CD4-positive, alpha-beta T cell treated with Interleukin-15 for 1 hour (primary cell): ENCODE measurements around the gene TNNT2.

ENCODE experiments used
- DNase-seq: peaks from one replicate; pipeline ENCODE4 v3.0.0-alpha.2; 2020

TNNT2 gene

DNA sequence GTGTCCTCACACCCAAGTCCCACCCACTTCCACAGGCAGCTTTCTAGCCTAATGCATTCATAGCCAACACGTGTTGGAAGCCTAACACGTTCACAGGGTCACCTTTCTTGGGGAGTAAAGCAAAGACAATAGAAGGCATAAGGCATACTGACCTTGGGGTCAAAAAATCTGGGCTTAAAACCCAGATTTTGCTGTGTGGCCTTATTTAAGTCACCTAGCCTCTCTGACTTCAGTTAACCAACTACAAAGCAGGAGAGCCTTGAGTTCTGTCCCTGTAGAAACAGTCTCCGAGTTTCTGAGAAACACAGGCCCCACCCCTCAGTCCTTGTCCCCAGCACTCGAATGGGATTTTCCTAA lies 1.4 kb downstream of the TNNT2 start:
- no peak for DNase-seq

DNA sequence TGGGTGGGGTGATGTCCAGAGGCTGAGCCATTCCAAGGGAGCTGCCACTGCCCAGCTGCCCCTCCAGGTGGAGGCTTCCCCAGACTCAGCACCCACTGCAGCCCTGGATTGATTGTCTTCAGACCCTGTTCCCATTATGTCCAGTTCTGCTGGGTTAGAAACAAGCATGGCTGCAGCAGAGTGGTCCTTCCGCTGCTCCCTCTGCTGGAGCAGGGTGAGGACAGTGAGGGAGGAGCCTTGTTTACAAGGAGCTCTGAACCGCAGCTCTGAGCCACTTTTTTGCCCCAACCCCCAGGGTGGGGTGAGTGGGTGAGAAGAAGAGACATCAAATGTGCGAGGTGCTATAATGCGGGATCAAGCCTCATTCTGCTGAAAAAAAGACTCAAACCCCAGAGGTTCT lies 2.3 kb downstream of the TNNT2 start:
- DNase-seq = no peak

DNA sequence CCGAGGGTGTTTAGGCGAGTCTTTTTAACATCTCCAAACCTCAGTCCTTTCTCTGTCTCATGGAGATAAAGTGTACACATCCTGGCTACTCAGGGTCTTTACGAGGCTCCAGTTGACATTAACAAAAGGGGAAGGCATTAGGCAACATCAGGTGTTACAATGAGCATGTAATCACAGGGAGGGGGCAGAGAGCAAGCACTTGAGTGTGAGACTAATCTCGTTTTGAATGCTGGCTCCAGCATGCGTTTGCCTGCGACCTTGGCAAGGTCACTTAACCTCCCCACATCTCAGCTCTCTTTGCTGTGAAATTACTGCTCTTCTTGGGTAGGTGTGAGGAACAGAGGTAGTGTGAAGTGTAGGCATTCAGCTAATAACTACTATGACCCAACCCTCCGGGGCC lies 3.1 kb downstream of the TNNT2 start:
- no peak for DNase-seq

DNA sequence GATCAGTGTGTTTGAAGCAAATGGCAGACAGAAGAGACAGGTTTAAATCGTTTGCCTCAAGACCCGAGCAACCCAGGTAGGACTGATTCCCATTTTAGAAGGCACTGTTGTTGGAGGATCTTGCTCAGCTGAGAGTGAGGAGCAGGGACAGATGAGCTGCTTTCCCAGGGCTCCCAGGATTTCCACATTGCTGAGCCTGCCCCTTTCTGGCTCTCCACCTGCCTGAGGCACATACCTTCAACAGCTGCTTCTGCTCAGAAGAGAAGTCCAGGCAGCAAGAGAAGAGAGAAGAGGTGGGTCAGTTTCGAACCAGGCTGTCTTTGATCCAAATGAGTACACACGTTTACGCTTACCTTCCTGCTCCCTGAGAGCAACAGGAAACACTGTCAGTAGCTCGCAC lies 5.7 kb downstream of the TNNT2 start:
- no peak for DNase-seq

- DNase-seq = no peak
These were observed 6.2 kb downstream of the TNNT2 start for GRCh38 chr1:201371276-201371675.

DNA sequence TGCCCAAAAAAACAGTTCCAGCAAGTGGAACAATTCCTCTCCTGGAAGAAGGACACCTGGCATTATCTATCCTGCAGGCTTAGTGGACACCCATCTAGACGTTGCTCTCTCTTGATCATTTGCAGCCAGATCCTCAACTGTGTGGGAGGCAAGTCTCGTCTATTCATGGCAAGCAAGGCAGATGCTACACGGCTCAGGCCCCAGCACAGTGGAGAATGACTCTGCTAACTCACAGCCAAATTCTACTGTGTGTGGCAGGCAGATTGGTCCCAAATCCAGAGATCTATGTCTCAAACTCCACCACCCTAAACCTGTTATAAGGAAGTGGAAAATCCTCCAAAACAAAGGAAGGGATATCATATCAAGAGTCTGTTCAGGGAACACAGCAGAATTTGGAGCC lies 7.0 kb downstream of the TNNT2 start:
- no peak for DNase-seq

- DNase-seq = no peak
These were observed 8.3 kb downstream of the TNNT2 start for GRCh38 chr1:201369209-201369608.

DNA sequence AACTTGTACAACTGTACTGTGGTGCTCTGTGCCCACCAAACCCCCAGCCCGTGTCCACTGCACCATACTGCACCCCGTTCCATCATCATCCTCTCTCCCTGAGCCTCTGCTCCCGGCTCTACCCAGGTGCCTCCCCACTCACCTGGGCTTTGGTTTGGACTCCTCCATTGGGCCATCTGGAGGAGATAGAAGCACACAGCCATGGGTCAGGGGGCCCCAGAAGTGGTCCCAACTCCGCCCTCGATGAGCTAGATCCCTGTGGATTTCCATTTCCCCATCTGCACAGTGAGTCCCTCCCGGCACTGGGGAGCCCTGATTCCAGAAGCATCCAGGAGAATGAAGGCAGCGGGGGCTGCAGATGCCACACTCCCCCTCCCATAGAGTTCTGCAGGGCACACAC lies 10.8 kb downstream of the TNNT2 start:
- no peak for DNase-seq

GRCh38 chr1:201365251-201365650 lies 12.2 kb downstream of the TNNT2 start:
- no peak for DNase-seq

DNA sequence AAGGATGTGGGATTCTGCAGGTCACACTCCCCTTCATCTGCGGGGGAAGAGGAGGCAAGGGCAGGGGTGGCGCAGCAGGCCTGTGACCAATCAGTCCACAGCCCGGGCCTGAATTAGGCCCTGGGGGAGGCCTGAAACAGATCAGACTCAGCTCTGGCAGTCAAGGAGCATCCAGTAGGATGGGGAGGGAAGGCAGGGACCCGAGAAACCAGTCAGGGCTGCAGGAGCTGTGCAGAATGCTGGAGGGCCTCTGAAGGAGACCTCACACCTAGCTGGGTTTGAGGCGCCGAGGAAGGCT lies 12.7 kb downstream of the TNNT2 start:
- no peak for DNase-seq

DNA sequence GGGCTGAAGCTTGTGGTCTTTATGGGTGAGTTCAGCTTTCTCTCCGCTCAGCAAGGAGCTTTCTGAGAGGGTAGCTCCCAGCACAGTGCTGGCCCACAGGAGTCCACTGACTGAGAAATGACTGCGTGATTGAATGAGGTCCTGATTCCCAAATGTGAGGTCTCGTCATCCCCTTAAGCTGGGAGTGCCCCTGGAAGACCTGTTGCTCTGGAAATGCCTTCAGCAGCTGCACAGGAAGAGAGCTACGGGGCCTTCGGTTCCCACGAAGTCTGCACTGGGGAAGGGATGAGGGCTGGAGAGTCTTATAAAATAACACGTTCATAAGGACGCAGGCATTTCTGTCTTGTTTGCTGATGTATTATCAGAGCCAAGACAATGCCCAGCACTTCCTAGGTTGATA lies 14.0 kb downstream of the TNNT2 start:
- no peak for DNase-seq

GRCh38 chr1:201362906-201363305 lies 14.6 kb downstream of the TNNT2 start:
- DNase-seq = no peak

DNA sequence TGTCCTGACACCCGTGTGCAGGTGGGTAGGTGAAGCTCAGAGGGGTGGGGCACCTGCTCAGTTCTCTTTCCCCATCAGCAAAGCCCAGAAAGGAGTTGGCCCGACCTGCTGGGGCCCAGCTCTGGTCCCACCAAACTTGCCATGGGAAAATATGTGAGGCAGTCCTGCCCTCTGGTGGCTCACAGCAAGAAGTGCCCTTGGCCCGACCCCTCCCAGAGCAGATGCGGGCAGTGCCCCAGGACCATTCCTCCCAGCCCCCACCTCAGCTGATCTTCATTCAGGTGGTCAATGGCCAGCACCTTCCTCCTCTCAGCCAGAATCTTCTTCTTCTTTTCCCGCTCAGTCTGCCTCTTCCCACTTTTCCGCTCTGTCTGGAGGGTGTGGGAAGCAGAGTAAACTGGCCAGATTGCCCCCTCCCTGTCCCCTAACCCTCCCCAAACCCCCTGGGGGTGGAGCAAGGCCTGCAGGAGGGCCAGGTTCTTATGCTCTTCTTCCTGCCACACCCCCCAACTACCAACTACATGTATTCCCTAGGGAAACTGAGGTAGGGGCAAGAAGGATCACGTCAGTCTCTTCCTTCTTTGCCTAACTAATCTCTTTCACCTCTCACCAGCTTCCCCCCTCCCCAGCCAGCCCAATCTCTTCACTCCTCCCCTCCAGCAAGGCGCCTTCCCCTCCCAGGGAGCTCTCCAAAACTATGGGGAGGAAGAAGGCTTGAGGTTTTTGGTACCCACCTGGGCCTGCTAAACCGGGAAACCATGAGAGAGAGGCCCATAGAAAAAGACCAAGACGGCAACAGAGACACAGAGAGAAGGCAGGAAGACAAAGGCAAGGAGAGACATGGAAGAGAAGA lies 15.6 kb downstream of the TNNT2 start:
- no peak for DNase-seq

DNA sequence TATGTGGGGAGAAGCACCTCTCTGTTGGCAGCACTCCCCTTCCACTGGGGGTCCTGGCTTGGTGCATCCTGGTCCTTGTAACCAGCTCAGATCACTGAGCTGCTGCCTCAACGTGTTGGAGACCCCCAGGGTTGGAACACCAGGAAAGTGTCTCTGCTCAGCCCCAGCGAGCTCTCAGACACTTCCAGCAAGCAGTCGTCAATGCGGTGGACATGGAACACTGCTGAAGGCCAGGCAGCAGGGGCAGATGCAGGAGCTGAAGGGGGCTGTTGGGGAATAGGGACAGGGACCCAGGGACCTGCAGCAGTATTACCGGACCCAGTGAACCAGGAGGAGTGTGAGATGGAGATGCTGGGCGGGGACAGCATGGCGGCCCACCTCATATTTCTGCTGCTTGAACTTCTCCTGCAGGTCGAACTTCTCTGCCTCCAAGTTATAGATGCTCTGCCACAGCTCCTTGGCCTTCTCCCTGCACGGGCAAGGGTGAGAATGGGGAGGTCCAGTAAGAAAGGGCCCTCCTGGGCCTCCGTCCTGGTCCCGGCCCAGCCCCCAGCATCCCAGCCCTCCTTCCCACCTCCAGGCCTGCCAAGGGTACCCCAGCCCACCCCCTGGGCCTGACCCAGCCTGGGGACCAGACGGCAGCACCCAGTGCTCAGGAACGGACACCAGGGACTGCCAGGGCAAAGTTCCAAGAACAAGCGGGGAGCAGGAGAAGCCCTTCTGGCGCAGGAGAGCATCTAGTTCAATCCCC lies 16.4 kb downstream of the TNNT2 start:
- no peak for DNase-seq

GRCh38 chr1:201360486-201360885 lies 17.0 kb downstream of the TNNT2 start:
- no peak for DNase-seq

GRCh38 chr1:201359873-201360210 lies 17.6 kb downstream of the TNNT2 start:
- DNase-seq = no peak

DNA sequence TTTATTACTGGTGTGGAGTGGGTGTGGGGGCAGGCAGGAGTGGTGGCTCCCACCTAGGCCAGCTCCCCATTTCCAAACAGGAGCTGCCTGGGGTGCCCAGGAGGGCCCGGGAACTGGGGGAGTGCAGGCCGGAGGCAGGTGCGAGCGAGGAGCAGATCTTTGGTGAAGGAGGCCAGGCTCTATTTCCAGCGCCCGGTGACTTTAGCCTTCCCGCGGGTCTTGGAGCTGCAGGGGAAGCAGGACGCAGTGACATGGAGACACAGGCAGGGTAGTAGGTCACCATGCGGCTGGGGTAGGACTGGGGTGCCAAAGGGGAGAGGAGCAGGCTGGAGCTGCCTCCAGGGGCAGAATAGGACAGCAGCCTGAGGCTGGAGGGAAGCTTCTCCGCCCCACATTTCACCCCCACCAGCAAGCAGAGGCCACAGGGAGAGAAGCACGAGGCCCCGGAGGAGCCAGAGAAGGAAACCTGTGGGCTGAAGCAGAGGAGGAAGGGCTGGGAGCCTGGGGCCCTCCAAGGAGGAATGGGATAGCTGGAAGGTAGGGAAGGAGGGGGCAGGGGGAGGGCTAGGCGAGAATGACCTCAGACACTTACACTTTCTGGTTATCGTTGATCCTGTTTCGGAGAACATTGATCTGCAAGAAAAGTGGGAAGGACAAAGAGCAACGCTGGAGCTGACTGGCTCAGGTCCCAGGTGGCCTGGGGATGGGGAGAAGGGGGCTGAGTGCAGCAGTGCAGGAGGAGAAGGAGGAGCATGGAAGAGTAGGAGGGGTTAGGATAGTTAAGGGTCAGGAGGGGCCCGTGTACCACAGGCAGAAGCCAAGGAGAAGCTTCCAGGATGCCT lies 18.2 kb downstream of the TNNT2 start:
- DNase-seq = no peak

- no peak for DNase-seq
These were observed 18.9 kb downstream of the TNNT2 start for GRCh38 chr1:201358596-201358995.

- DNase-seq = no peak
These were observed 19.7 kb downstream of the TNNT2 start for GRCh38 chr1:201357636-201358348.

GRCh38 chr1:201357211-201357610 lies 20.3 kb downstream of the TNNT2 start:
- no peak for DNase-seq

GRCh38 chr1:201356701-201357100 lies 20.8 kb downstream of the TNNT2 start:
- no peak for DNase-seq

DNA sequence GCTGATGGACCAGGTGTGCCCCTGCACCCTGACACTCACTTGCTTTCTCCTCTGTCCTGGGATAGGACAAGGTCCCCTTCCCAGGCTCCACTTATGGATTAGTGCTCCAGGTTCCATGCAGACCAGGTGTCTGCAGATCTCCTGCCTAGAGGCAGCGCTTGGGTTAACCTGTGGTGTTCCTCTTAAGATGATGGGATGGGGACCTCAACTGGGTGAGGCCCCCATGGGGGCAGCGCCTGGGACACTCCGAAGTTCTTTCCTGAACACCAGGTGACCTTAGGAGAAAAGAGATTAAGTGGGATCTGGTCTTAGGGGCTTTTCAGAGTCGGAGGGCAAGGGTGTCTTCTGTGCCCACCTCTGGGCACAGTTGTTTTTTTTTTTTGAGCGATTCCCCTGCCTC lies 21.2 kb downstream of the TNNT2 start:
- DNase-seq = no peak

- no peak for DNase-seq
These were observed 22.0 kb downstream of the TNNT2 start for GRCh38 chr1:201355471-201355870.
